Endothelial cell of umbilical vein (primary cell): ENCODE results near the gene SMC1B. TPM values are rescaled to one million over a fixed set of nuclear protein-coding genes. Genes with fewer than 3 reads are reported as not detected.

Experiments
- BruUV-seq: library from RNA; stranded (reverse); fragments of 400-500 nt; replicated peaks from 2 replicates; lab custom pipeline; 2021; lab: Mats Ljungman, UMichigan
- CTCF ChIA-PET: fragments of 300-600, 350-600 bp; sonication (Branson Sonifier 250); formaldehyde crosslinking; loops from one replicate; lab custom pipeline; 2021; ENCODE audit warnings: antibody characterized with exemption, inconsistent platforms; lab: Charles Lee
- POLR2A ChIA-PET: fragments of 300-600, 350-600 bp; sonication (Branson Sonifier 250); formaldehyde crosslinking; loops from one replicate; lab custom pipeline; 2021; ENCODE audit warnings: antibody characterized with exemption, inconsistent platforms; lab: Charles Lee
- DNase-seq: peaks from one replicate; pipeline ENCODE4 v3.0.0-alpha.2; 2011; ENCODE audit warnings: low read depth, low spot score
- FAIRE-seq: peaks from 2 replicates; lab custom pipeline; 2011; peaks lifted over from hg19 to GRCh38; lab: Jason Lieb, UNC
- H2AFZ ChIP-seq: 2 replicates; pipeline ENCODE4 v1.6.0; 2012; ENCODE audit warnings: low read depth, low read length, control low read depth, inconsistent platforms
- H3K27ac ChIP-seq: 2 replicates; pipeline ENCODE4 v1.5.1; 2011; ENCODE audit warnings: low read depth, mild to moderate bottlenecking, control low read depth, low read length, moderate library complexity; ENCODE audit not compliant: insufficient read depth
- H3K27me3 ChIP-seq, 2 experiments: 2 replicates each; pipeline versions ENCODE4 v1.6.0 to v1.6.1; 2011; ENCODE audit warnings: low read length in 2 of 2, mixed read lengths in 1 of 2; ENCODE audit not compliant: control insufficient read depth in 2 of 2, insufficient read depth in 2 of 2
- H3K36me3 ChIP-seq, 2 experiments: 2 replicates in 1 of 2; 3 replicates in 1 of 2; pipeline ENCODE4 v1.5.1; 2011; ENCODE audit warnings: low read length in 2 of 2, mild to moderate bottlenecking in 1 of 2, moderate library complexity in 1 of 2; ENCODE audit not compliant: control insufficient read depth in 2 of 2, insufficient read depth in 2 of 2; ENCODE audit errors: extremely low read depth in 1 of 2
- H3K4me1 ChIP-seq: 3 replicates; pipeline ENCODE4 v1.5.1; 2011; ENCODE audit warnings: mild to moderate bottlenecking, low read length; ENCODE audit not compliant: control insufficient read depth, insufficient read depth; ENCODE audit errors: extremely low read depth
- H3K4me2 ChIP-seq: 2 replicates; pipeline ENCODE4 v1.6.1; 2011; ENCODE audit warnings: low read length, control low read depth, mixed read lengths; ENCODE audit not compliant: insufficient read depth
- H3K4me3 ChIP-seq, 3 experiments: fragments of 200-600 bp in 1 of 3; sonication (generic), shearing (Covaris generic) in 1 of 3; replicated peaks in 1 of 3; 2 replicates each; pipeline ENCODE4 v1.5.1; 2011 to 2016; ENCODE audit warnings: control low read depth in 3 of 3, low read length in 3 of 3, mild to moderate bottlenecking in 2 of 3, inconsistent platforms in 1 of 3, low read depth in 1 of 3, moderate library complexity in 1 of 3; ENCODE audit not compliant: insufficient read depth in 1 of 3
- H3K79me2 ChIP-seq: 2 replicates; pipeline ENCODE4 v1.6.0; 2012; ENCODE audit warnings: low read length, inconsistent platforms; ENCODE audit not compliant: control insufficient read depth, insufficient read depth
- H3K9ac ChIP-seq: replicated peaks from 2 replicates; pipeline ENCODE3; 2011; ENCODE audit warnings: low read length, control low read depth; ENCODE audit not compliant: insufficient read depth; ENCODE audit errors: extremely low read depth
- H3K9me1 ChIP-seq: replicated peaks from 3 replicates; pipeline ENCODE4 v1.6.0; 2011; ENCODE audit warnings: mild to moderate bottlenecking, low read length; ENCODE audit not compliant: control insufficient read depth, insufficient read depth; ENCODE audit errors: extremely low read depth
- H3K9me3 ChIP-seq: replicated peaks from 2 replicates; pipeline ENCODE4 v1.5.1; 2012; ENCODE audit warnings: low read length, inconsistent platforms; ENCODE audit not compliant: control insufficient read depth, insufficient read depth
- H4K20me1 ChIP-seq: replicated peaks from 2 replicates; pipeline ENCODE3; 2011; ENCODE audit warnings: mild to moderate bottlenecking, low read length; ENCODE audit not compliant: control insufficient read depth, insufficient read depth; ENCODE audit errors: extremely low read depth
- EZH2 ChIP-seq: IDR thresholded peaks from 2 replicates; pipeline ENCODE4 v1.6.1; 2012; ENCODE audit warnings: borderline replicate concordance, low read depth, mild to moderate bottlenecking, moderate library complexity, low read length, inconsistent platforms; ENCODE audit not compliant: severe bottlenecking
- FOS ChIP-seq: IDR thresholded peaks from 2 replicates; pipeline ENCODE4 v1.6.1; 2011; ENCODE audit warnings: mild to moderate bottlenecking, low read length, moderate library complexity, borderline replicate concordance; ENCODE audit not compliant: insufficient read depth
- GATA2 ChIP-seq: IDR thresholded peaks from 2 replicates; pipeline ENCODE4 v1.7.0; 2011; ENCODE audit warnings: low read depth, mild to moderate bottlenecking, moderate library complexity, mixed read lengths, low read length; ENCODE audit not compliant: insufficient read length, insufficient read depth
- JUN ChIP-seq: IDR thresholded peaks from 2 replicates; pipeline ENCODE4 v1.6.1; 2011; ENCODE audit warnings: borderline replicate concordance, low read depth; ENCODE audit not compliant: insufficient read length, insufficient read depth
- MAX ChIP-seq: IDR thresholded peaks from 2 replicates; pipeline ENCODE4 v1.6.1; 2011; ENCODE audit not compliant: insufficient read depth, insufficient read length
- MYC ChIP-seq: IDR thresholded peaks from one replicate; pipeline ENCODE4 v1.6.1; 2011; ENCODE audit warnings: mild to moderate bottlenecking, low read depth, low read length
- POLR2A ChIP-seq: IDR thresholded peaks from 2 replicates; pipeline ENCODE4 v1.6.1; 2012; ENCODE audit warnings: low read depth, mild to moderate bottlenecking, control low read depth, low read length
- POLR2AphosphoS5 ChIP-seq: IDR thresholded peaks from 2 replicates; pipeline ENCODE4 v1.6.1; 2012; ENCODE audit warnings: low read depth, mild to moderate bottlenecking, control low read depth, low read length, moderate library complexity; ENCODE audit not compliant: insufficient read depth
- dilution Hi-C: fragments of 300-500 bp; cut with MboI; formaldehyde crosslinking; loops from one replicate; pipeline ENCODE4 v1.15.0; 2019; ENCODE audit warnings: low sequenced_read_pairs; ENCODE audit not compliant: extremely low pct_ligation_motif_present
- intact Hi-C: fragments of 100-400 bp; cut with micrococcal nuclease; formaldehyde crosslinking; loops from one replicate; pipeline ENCODE4 v1.10.0; 2022
- polyA plus RNA-seq, 4 experiments: library from polyadenylated mRNA; depleted of rRNA in 3 of 4; stranded (reverse) in 3 of 4; unstranded in 1 of 4; fragments of >200 nt; gene quantifications; 2 replicates each; pipeline versions ENCODE4 v1.2.1 to v1.2.3, GENCODE V29; 2011 to 2012; ENCODE audit warnings: missing spikeins in 1 of 4
- total RNA-seq: library from RNA; stranded (reverse); gene quantifications from 2 replicates; pipeline ENCODE4 v1.2.3, GENCODE V29; 2021
- TF ChIP-seq, protein P1 (sequence below), 2 donors: IDR thresholded peaks; 1 replicate in 1 of 2; 2 replicates in 1 of 2; pipeline ENCODE4 v1.5.1; 2011; ENCODE audit warnings: low read length in 2 of 2, mild to moderate bottlenecking in 2 of 2, moderate library complexity in 2 of 2, control low read depth in 1 of 2, inconsistent platforms in 1 of 2, low read depth in 1 of 2; ENCODE audit not compliant: insufficient read depth in 1 of 2; ENCODE audit errors: extremely low read depth in 1 of 2

Gene SMC1B
- total and polyA plus RNA-seq, 2 donors (not counting 3 experiments of a cell fraction or from before 2014, with no cell fraction given) = 0.07 TPM; not detected in 1

DNA sequence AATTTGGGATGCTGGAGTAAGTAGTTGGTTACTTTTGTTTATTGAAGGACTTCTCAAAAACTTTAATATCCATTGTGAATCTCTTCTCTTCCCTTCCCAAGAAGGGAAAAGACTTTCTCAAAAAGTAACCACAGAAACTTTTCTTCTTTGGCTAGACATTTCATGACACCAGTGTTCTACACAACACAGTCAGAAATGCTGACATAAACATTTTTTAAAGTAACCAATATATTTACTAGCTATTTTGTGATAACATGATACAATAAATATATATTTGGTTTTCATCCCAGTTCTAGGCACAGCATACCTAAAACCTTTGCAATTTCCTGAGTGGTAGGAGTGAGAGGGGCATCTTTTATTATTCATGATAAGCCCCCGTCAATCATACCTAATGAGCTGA lies 55.9 kb downstream of the SMC1B start:
- H3K4me3 ChIP-seq = no peak overlapping the region
- TF ChIP-seq, protein P1, sequence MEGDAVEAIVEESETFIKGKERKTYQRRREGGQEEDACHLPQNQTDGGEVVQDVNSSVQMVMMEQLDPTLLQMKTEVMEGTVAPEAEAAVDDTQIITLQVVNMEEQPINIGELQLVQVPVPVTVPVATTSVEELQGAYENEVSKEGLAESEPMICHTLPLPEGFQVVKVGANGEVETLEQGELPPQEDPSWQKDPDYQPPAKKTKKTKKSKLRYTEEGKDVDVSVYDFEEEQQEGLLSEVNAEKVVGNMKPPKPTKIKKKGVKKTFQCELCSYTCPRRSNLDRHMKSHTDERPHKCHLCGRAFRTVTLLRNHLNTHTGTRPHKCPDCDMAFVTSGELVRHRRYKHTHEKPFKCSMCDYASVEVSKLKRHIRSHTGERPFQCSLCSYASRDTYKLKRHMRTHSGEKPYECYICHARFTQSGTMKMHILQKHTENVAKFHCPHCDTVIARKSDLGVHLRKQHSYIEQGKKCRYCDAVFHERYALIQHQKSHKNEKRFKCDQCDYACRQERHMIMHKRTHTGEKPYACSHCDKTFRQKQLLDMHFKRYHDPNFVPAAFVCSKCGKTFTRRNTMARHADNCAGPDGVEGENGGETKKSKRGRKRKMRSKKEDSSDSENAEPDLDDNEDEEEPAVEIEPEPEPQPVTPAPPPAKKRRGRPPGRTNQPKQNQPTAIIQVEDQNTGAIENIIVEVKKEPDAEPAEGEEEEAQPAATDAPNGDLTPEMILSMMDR (IDR thresholded peaks at IDR 0.05; ENCODE audit: extremely low read depth in 1 of 2, insufficient read depth in 1 of 2, low read depth in 1 of 2, low read length in 2 of 2) = no peak
- TF ChIP-seq POLR2A (no peak), MAX (no peak), FOS (no peak), POLR2AphosphoS5 (no peak), JUN (no peak), GATA2 (no peak), EZH2 (no peak), MYC (no peak)
- dilution Hi-C loops = no loop called here
- H3K36me3 ChIP-seq = no peaks in the 10 kb centered on the region
- intact Hi-C loops = no loop called here
- H3K27me3 ChIP-seq = peaks cover 23 to 27% of the 10 kb centered on the region in 2 experiments
- FAIRE-seq (no peak), DNase-seq (no peak)
- no peak overlapping the region for H3K9ac ChIP-seq
- POLR2A ChIA-PET = no interaction called here
- CTCF ChIA-PET = interaction anchor here (1.0 to 1.3 kb wide), 2 partner anchors 10 to 13 kb away, joined by 3 read pairs; no protein-coding TSS in a partner anchor
- no TSS peak for BruUV-seq
- H3K9me1 ChIP-seq = no peaks in the 10 kb centered on the region
- H3K4me2 ChIP-seq = no peak overlapping the region
- no peaks in the 10 kb centered on the region for H3K79me2 ChIP-seq
- no peak overlapping the region for H2AFZ ChIP-seq
- H3K4me1 ChIP-seq = no peaks in the 10 kb centered on the region
- H3K27ac ChIP-seq = no peak overlapping the region
- no peaks in the 10 kb centered on the region for H3K9me3 ChIP-seq
- no peaks in the 10 kb centered on the region for H4K20me1 ChIP-seq
